ENCODE results near the gene NRXN2. TPM values are rescaled to one million over a fixed set of nuclear protein-coding genes. Genes with fewer than 3 reads are reported as not detected.

NRXN2 gene
- total and polyA plus RNA-seq, 2 donors (not counting 3 experiments of a cell fraction or from before 2014, with no cell fraction given), result not detected

- H3K9ac ChIP-seq (replicated peaks; ENCODE audit: extremely low read depth, insufficient read depth, low read length), result no peak overlapping the region
- TF ChIP-seq MYC (IDR thresholded peaks at IDR 0.05; ENCODE audit: low read depth, low read length) (no peak), POLR2A (IDR thresholded peaks at IDR 0.05; ENCODE audit: low read depth, low read length) (no peak), GATA2 (IDR thresholded peaks at IDR 0.05; ENCODE audit: insufficient read depth, insufficient read length, low read depth, low read length) (no peak), CTCF (IDR thresholded peaks at IDR 0.05; ENCODE audit: extremely low read depth in 1 of 2, insufficient read depth in 1 of 2, low read depth in 1 of 2, low read length in 2 of 2) (no peak), EZH2 (IDR thresholded peaks at IDR 0.05; ENCODE audit: borderline replicate concordance, low read depth, low read length, severe bottlenecking) (no peak), POLR2AphosphoS5 (IDR thresholded peaks at IDR 0.05; ENCODE audit: insufficient read depth, low read depth, low read length) (no peak), FOS (IDR thresholded peaks at IDR 0.05; ENCODE audit: borderline replicate concordance, insufficient read depth, low read length) (no peak), JUN (IDR thresholded peaks at IDR 0.05; ENCODE audit: borderline replicate concordance, insufficient read depth, insufficient read length, low read depth) (no peak)
- TF ChIP-seq, protein P1, sequence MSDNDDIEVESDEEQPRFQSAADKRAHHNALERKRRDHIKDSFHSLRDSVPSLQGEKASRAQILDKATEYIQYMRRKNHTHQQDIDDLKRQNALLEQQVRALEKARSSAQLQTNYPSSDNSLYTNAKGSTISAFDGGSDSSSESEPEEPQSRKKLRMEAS (IDR thresholded peaks at IDR 0.05; ENCODE audit: insufficient read depth, insufficient read length), result no peak
- H2AFZ ChIP-seq (ENCODE audit: low read depth, low read length), result no peak overlapping the region
- CTCF ChIA-PET, result interaction anchor here (1.0 to 3.0 kb wide), 4 partner anchors 11 to 28 kb away, joined by 3 to 15 read pairs (median 4); no protein-coding TSS in a partner anchor
- H3K27ac ChIP-seq (ENCODE audit: insufficient read depth, low read depth, low read length), result no peak overlapping the region
- no peaks in the 10 kb centered on the region for H3K79me2 ChIP-seq (ENCODE audit: control insufficient read depth, insufficient read depth, low read length)
- POLR2A ChIA-PET, result no interaction called here
- no peaks in the 10 kb centered on the region for H3K9me1 ChIP-seq (replicated peaks; ENCODE audit: control insufficient read depth, extremely low read depth, insufficient read depth, low read length)
- DNase-seq (ENCODE audit: low read depth, low spot score), result no peak
- BruUV-seq (replicated peaks), result no TSS peak
- peaks cover 42 to 56% of the 10 kb centered on the region in 2 experiments for H3K27me3 ChIP-seq (ENCODE audit: control insufficient read depth in 2 of 2, insufficient read depth in 2 of 2, low read length in 2 of 2)
- no peak for FAIRE-seq
- dilution Hi-C loops (cut with MboI; ENCODE audit: extremely low pct_ligation_motif_present, low sequenced_read_pairs) (no loop called here), intact Hi-C loops (cut with micrococcal nuclease) (no loop called here)
- H3K36me3 ChIP-seq (ENCODE audit: control insufficient read depth in 2 of 2, extremely low read depth in 1 of 2, insufficient read depth in 2 of 2, low read length in 2 of 2), result no peaks in the 10 kb centered on the region
- no peak overlapping the region for H3K4me2 ChIP-seq (ENCODE audit: insufficient read depth, low read length)
- H4K20me1 ChIP-seq (replicated peaks; ENCODE audit: control insufficient read depth, extremely low read depth, insufficient read depth, low read length), result no peaks in the 10 kb centered on the region
- no peak overlapping the region for H3K4me3 ChIP-seq (replicated peaks in 1 of 3; ENCODE audit: insufficient read depth in 1 of 3, low read depth in 1 of 3, low read length in 3 of 3)
- H3K9me3 ChIP-seq (replicated peaks; ENCODE audit: control insufficient read depth, insufficient read depth, low read length), result no peaks in the 10 kb centered on the region
- no peaks in the 10 kb centered on the region for H3K4me1 ChIP-seq (ENCODE audit: control insufficient read depth, extremely low read depth, insufficient read depth, low read length)
Observed at GRCh38 chr11:64716473-64717267, 6.3 kb downstream of the NRXN2 start.

Data from endothelial cell of umbilical vein (primary cell).